ENCODE data around the gene HNRNPF.
"Not testable (repeated sequence)": the region's sequence is repeated elsewhere in the genome, so short reads cannot be mapped to it uniquely, and the experiment has no call there.

Gene HNRNPF

GRCh38 chr10:43436291-43437140 lies 27.5 kb upstream of the HNRNPF start, which contains the start of gene ZNF487:
Gene ZNF487 (plus strand): TSS chr10:43437111. CDS start chr10:43475814, 38,703 bp downstream.
- peak within 1 kb of the TSS; percentile 82 for H3K4me3 ChIP-seq (ENCODE audit: low read depth, low read length)
- in situ Hi-C loops (cut with HindIII; ENCODE audit: low pct_ligation_motif_present, low sequenced_read_pairs), result no loop called here
- no peaks in the 10 kb centered on the region for H3K27me3 ChIP-seq (replicated peaks)
- TF ChIP-seq, protein P1, sequence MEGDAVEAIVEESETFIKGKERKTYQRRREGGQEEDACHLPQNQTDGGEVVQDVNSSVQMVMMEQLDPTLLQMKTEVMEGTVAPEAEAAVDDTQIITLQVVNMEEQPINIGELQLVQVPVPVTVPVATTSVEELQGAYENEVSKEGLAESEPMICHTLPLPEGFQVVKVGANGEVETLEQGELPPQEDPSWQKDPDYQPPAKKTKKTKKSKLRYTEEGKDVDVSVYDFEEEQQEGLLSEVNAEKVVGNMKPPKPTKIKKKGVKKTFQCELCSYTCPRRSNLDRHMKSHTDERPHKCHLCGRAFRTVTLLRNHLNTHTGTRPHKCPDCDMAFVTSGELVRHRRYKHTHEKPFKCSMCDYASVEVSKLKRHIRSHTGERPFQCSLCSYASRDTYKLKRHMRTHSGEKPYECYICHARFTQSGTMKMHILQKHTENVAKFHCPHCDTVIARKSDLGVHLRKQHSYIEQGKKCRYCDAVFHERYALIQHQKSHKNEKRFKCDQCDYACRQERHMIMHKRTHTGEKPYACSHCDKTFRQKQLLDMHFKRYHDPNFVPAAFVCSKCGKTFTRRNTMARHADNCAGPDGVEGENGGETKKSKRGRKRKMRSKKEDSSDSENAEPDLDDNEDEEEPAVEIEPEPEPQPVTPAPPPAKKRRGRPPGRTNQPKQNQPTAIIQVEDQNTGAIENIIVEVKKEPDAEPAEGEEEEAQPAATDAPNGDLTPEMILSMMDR (IDR thresholded peaks at IDR 0.05; ENCODE audit: low read depth, low read length, missing control alignments), result peak; percentile 23
- peak within 1 kb of the TSS; percentile 93 for H3K27ac ChIP-seq
- H3K36me3 ChIP-seq (replicated peaks), result no peaks in the 10 kb centered on the region
- DNase-seq, result peak; percentile 83

GRCh38 chr10:43430926-43431663 lies 22.1 kb upstream of the HNRNPF start:
- Histone ChIP-seq H3K27ac (no peak overlapping the region), H3K4me3 (ENCODE audit: low read depth, low read length) (no peak overlapping the region), H3K27me3 (replicated peaks) (no peaks in the 10 kb centered on the region), H3K36me3 (replicated peaks) (no peaks in the 10 kb centered on the region)
- no peak for DNase-seq
- TF ChIP-seq, protein P1 (IDR thresholded peaks at IDR 0.05; ENCODE audit: low read depth, low read length, missing control alignments), result no peak
- in situ Hi-C loops (cut with HindIII; ENCODE audit: low pct_ligation_motif_present, low sequenced_read_pairs), result no loop called here

- Histone ChIP-seq H3K27me3 (replicated peaks) (no peaks in the 10 kb centered on the region), H3K36me3 (replicated peaks) (no peaks in the 10 kb centered on the region), H3K27ac (no peak overlapping the region), H3K4me3 (ENCODE audit: low read depth, low read length) (no peak overlapping the region)
- DNase-seq, result no peak
- TF ChIP-seq, protein P1 (IDR thresholded peaks at IDR 0.05; ENCODE audit: low read depth, low read length, missing control alignments), result no peak
- in situ Hi-C loops (cut with HindIII; ENCODE audit: low pct_ligation_motif_present, low sequenced_read_pairs), result no loop called here
These were observed 18.3 kb upstream of the HNRNPF start for GRCh38 chr10:43427166-43427825.

GRCh38 chr10:43426476-43426875 lies 17.5 kb upstream of the HNRNPF start:
- in situ Hi-C loops (cut with HindIII; ENCODE audit: low pct_ligation_motif_present, low sequenced_read_pairs); H3K27ac ChIP-seq; H3K4me3 ChIP-seq (ENCODE audit: low read depth, low read length); H3K36me3 ChIP-seq (replicated peaks); H3K27me3 ChIP-seq (replicated peaks); DNase-seq: not testable (repeated sequence)

DNA sequence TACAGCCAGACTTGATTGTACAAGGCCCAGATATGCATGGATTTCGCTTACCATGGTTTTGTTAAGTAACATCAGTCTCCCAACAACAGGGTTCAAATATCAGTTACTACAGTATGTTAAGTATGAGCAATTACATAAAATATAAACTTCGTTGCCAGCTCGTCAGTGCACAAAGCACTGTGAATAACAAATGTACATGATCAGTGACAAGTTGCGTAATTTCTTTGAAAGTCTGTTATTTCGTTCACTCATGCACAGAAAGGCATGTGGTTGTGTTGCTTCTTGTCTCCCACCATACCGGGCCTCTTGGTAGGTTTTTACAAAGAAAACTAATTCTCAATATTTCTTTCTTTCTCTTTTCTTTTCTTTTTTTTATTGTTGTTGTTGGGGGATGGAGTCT lies 15.4 kb upstream of the HNRNPF start:
- TF ChIP-seq, protein P1 (IDR thresholded peaks at IDR 0.05; ENCODE audit: low read depth, low read length, missing control alignments), result no peak
- H3K36me3 ChIP-seq (replicated peaks), result no peaks in the 10 kb centered on the region
- no peaks in the 10 kb centered on the region for H3K27me3 ChIP-seq (replicated peaks)
- DNase-seq, result no peak
- H3K27ac ChIP-seq, result no peak overlapping the region
- in situ Hi-C loops (cut with HindIII; ENCODE audit: low pct_ligation_motif_present, low sequenced_read_pairs), result no loop called here
- no peak overlapping the region for H3K4me3 ChIP-seq (ENCODE audit: low read depth, low read length)

GRCh38 chr10:43421944-43422343 lies 13.0 kb upstream of the HNRNPF start:
- H3K27ac ChIP-seq; H3K4me3 ChIP-seq (ENCODE audit: low read depth, low read length); H3K27me3 ChIP-seq (replicated peaks); in situ Hi-C loops (cut with HindIII; ENCODE audit: low pct_ligation_motif_present, low sequenced_read_pairs); H3K36me3 ChIP-seq (replicated peaks): not testable (repeated sequence)
- peak; percentile 22 for DNase-seq
